Measurements from ENCODE around the gene CCNDBP1. TPM values are rescaled to one million over a fixed set of nuclear protein-coding genes. Genes with fewer than 3 reads are reported as not detected.
A peak's percentile ranks its signal among the peaks of the same experiment; 100 is the strongest.
"Not testable (repeated sequence)": the region's sequence is repeated elsewhere in the genome, so short reads cannot be mapped to it uniquely, and the experiment has no call there.

Gene CCNDBP1
- total RNA-seq, 1 experiment from 2014 or later = 53.6 TPM

DNA sequence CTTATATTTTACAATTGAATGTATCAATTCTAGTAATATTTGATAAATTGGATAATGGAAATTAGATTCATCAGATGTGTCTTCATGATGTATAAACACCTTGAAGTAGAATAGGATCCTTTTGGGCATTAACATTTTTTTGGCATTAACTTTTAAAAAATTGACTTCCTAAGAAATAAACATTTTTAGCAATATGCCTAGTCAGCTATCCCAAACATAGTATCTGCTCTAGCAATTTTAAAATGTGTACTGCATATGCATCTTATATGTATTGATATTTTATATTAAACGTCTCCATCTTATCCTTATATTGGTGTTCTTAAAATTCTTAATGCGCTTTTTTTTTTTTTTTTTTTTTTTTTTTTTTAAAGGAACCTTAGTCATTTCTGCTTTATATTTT, 8.5 kb downstream of the CCNDBP1 start:
- no peak for DNase-seq (ENCODE audit: low read depth)

DNA sequence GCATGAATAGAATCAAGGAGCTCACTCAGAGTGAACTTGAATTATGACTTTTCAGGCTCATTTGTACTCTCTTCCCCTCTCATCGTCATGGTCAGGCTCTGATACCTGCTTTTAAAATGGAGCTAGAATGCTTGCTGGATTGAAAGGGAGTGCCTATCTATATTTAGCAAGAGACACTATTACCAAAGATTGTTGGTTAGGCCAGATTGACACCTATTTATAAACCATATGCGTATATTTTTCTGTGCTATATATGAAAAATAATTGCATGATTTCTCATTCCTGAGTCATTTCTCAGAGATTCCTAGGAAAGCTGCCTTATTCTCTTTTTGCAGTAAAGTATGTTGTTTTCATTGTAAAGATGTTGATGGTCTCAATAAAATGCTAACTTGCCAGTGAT, 9.6 kb downstream of the CCNDBP1 start:
- DNase-seq (ENCODE audit: low read depth) = no peak

DNA sequence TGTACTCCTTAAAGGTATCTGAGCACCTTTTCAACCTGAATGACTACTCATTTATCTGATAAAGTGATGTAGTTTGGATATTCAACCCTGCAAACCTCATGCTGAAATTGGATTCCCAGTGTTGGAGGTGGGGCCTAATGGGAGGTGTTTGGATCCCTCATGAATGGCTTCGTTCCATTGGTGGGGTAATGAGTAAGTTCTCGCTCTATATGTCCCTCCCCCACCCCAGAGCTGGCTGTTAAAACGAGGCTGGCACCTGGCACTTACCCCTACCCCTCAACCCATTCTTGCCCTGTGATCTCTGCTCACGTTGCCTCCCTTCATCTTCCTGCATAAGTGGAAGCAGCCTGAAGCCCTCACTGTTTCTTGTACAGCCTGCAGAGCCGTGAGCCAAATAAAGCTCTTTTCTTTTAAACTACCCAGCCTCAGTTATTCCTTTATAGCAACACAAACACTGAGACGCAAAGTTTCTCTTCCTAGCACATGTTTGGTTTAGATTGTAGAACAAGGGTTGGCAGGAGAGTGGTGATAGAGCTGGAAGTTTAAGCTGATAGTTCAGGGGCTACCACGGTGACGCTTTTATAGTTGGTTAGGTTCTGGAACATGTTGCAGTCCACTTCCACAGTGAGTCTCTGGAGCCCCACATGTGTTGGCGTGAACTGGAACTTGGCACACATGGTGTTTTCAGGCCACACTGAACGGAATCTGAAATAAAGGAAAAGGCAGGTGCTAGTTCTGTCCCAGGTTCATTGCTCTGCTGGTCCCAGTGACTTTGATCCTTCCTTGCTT, 11.8 kb downstream of the CCNDBP1 start:
- no peak for DNase-seq (ENCODE audit: low read depth)

DNA sequence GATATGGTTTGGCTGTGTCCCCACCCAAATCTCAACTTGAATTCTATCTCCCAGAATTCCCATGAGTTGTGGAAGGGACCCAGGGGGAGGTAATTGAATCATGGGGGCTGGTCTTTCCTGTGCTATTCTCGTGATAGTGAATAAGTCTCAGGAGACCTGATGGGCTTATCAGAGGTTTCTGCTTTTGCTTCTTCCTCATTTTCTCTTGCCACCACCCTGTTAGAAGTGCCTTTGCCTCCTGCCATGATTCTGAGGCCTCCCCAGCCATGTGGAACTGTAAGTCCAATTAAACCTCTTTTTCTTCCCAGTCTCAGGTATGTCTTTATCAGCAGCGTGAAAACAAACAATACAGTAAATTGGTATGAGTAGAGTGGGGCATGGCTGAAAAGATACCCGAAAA, 12.6 kb downstream of the CCNDBP1 start:
- not testable (repeated sequence) for DNase-seq (ENCODE audit: low read depth)

- DNase-seq (ENCODE audit: low read depth) = not testable (repeated sequence)
Measured at GRCh38 chr15:43198556-43198955, 13.4 kb downstream of the CCNDBP1 start.

- no peak for DNase-seq (ENCODE audit: low read depth)
Measured at GRCh38 chr15:43198992-43199391, 13.8 kb downstream of the CCNDBP1 start.

DNA sequence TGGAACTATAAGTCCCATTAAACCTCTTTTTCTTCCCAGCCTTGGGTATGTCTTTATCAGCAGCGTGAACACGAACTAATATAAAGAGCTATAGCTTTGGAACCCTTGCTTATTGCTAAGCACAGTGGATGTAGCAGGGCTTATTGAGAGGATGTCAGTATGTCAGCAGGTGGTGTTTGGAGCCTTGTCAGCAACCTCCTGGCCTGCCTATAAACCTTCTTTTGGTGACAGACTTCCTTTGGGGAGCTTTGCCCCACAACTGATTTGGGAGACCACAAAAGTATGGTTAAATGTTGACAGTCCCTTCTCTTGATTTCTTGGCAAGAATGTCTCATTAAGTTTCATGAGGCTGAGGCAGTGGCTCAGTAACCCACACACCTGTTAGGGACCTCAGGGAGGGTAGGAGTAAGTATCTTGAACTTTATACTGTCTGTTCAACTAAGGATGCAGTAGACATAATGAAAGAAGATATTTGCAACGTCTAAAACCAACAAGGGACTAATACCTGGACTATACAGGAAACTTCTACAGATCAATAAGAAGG, 14.8 kb downstream of the CCNDBP1 start:
- DNase-seq (ENCODE audit: low read depth) = no peak

- peak; percentile 61 for DNase-seq (ENCODE audit: low read depth)
Measured at GRCh38 chr15:43204016-43204901, 19.1 kb downstream of the CCNDBP1 start.

DNA sequence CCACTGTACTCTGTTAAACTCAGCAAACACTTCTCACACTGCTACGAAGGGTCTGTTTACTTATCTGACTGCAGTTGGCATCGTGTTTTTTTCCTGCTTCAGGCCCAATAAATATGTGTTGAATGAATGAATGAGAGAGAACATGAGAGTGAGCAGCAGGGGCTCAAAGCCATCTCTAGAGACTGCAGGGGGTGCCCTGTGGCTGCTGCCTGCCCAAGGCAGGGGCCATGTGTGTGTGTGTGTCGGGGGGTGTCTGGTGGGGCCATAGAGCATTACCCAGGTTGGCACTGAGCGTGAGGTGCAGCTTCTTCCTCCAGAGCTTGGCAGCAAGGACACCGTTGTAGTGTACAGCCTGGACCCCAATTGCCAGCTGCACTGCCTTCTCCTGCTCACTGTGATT, 20.9 kb downstream of the CCNDBP1 start:
- DNase-seq (ENCODE audit: low read depth) = no peak

GRCh38 chr15:43207024-43207423, 21.8 kb downstream of the CCNDBP1 start:
- DNase-seq (ENCODE audit: low read depth) = no peak

- DNase-seq (ENCODE audit: low read depth) = no peak
Measured at GRCh38 chr15:43208052-43209002, 23.1 kb downstream of the CCNDBP1 start.

GRCh38 chr15:43209059-43209824, 24.0 kb downstream of the CCNDBP1 start:
- DNase-seq (ENCODE audit: low read depth) = peak; percentile 29

DNA sequence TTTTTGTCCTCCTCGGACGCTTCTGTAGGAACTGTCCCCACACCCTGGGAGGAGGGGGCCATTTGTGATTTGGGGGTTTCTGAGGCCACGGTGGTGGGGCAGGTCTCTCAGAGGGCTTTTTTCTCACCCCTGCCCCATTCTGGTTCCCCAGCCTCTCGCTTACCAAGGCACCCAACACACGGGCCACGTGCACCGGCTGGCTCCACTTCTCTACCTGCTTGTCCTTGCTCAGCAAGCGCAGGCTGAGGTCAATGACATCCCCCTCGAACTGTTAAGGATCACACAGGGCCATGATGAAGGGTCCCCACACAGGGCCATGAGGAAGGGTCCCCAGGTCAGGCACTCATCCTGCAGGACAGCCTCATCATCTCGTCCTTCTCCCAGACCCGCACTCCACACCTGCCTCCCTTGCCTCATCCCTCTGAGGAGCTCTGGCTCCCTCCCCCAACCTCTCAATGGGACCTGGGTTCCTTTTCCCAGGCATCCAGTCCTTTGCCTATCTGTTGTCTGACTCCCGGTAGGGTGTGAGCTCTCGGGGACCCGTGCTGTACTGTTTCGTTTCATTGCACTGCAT, 25.1 kb downstream of the CCNDBP1 start:
- DNase-seq (ENCODE audit: low read depth) = no peak

DNA sequence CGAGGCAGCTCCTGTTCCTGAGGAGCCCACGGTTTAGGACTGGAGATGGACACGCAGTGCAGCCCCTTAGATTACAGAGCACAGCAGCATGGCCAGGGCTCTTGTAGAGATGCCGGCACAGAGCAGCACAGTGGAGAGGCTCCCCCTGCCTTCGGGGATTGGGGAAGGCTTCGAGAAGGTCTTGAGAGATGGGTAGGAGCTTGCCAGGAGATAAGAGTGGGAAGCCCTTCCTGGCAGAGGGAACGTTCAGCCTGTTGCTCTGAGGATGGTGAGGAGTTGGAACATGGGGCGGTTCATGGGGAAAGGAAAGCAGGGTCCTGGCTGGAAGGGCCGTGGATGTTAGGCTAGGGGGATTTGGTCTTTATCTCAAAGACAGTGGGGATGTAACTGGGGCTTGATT, 25.6 kb downstream of the CCNDBP1 start:
- DNase-seq (ENCODE audit: low read depth) = no peak

GRCh38 chr15:43211224-43211735, 26.1 kb downstream of the CCNDBP1 start:
- DNase-seq (ENCODE audit: low read depth) = no peak

- DNase-seq (ENCODE audit: low read depth) = no peak
Measured at GRCh38 chr15:43212299-43212698, 27.1 kb downstream of the CCNDBP1 start.

- no peak for DNase-seq (ENCODE audit: low read depth)
Measured at GRCh38 chr15:43212951-43213350, 27.7 kb downstream of the CCNDBP1 start.

DNA sequence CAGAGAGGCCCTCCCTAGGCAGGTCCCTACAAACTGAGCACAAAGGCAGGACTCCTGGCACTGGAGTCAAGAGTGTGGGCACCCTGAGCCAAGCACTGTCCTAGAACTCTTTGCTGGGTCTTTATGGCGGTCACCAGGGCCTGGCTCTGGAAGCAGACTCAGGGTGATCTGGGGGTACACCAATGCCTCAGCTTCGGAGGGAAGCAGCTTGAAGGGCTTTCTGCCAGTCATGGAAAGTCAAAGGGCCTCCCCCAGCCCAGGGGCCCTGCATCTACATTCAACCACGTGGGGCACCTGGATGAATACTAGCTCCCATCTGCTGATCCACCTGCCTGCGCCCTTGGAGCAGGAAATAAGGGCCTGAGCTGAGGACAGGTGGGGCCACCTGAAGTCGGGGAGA, 28.3 kb downstream of the CCNDBP1 start:
- no peak for DNase-seq (ENCODE audit: low read depth)

DNA sequence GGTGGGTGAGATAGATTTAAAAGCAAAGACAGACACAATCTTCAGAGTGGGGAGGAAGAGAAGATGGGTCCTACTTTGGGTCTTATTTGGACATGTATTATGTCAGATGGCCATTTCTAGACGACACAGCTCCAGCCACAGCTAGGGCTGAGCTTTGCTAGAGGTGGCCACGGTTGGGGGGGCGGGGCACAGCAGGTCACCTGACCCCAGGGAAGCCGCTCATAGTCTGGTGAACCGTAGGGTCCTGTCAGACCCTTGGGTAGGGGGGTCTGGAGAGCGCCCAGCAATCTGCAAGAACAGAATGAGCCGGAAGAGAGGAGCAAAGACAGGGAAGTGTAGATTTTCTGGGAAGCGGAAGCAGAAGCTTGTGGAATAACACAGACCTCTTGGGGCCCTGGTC, 29.0 kb downstream of the CCNDBP1 start:
- no peak for DNase-seq (ENCODE audit: low read depth)

Measured in M059J (cell line).